ENCODE results near the gene MYH4.

The MYH4 gene

GRCh38 chr17:10469459-10469858 lies at the start of gene MYH4:
Gene MYH4 (minus strand): TSS chr17:10469559. CDS start chr17:10466745, 2,814 bp downstream.
- DNase-seq (ENCODE audit: low spot score), result no peak

- no peak for DNase-seq (ENCODE audit: low spot score)
Measured at GRCh38 chr17:10518271-10519037, 49.1 kb upstream of the MYH4 start, which contains the start of gene MYH1. Gene MYH1 (minus strand): TSS chr17:10518542. CDS start chr17:10516642, 1,900 bp downstream.

- no peak for DNase-seq (ENCODE audit: low spot score)
Measured at GRCh38 chr17:10516638-10517037, 47.3 kb upstream of the MYH4 start.

GRCh38 chr17:10516065-10516464 lies 46.7 kb upstream of the MYH4 start:
- DNase-seq (ENCODE audit: low spot score), result no peak

- DNase-seq (ENCODE audit: low spot score), result no peak
Measured at GRCh38 chr17:10513299-10514067, 44.1 kb upstream of the MYH4 start.

- no peak for DNase-seq (ENCODE audit: low spot score)
Measured at GRCh38 chr17:10512856-10513255, 43.5 kb upstream of the MYH4 start.

GRCh38 chr17:10499950-10500349 lies 30.6 kb upstream of the MYH4 start:
- DNase-seq (ENCODE audit: low spot score), result no peak

GRCh38 chr17:10492004-10492403 lies 22.6 kb upstream of the MYH4 start:
- no peak for DNase-seq (ENCODE audit: low spot score)

- no peak for DNase-seq (ENCODE audit: low spot score)
Measured at GRCh38 chr17:10482252-10482651, 12.9 kb upstream of the MYH4 start.

- DNase-seq (ENCODE audit: low spot score), result no peak
Measured at GRCh38 chr17:10477701-10478100, 8.3 kb upstream of the MYH4 start.

- no peak for DNase-seq (ENCODE audit: low spot score)
Measured at GRCh38 chr17:10474536-10474935, 5.2 kb upstream of the MYH4 start.

- no peak for DNase-seq (ENCODE audit: low spot score)
Measured at GRCh38 chr17:10471858-10472257, 2.5 kb upstream of the MYH4 start.

GRCh38 chr17:10463402-10463801 lies 6.0 kb downstream of the MYH4 start:
- no peak for DNase-seq (ENCODE audit: low spot score)

- no peak for DNase-seq (ENCODE audit: low spot score)
Measured at GRCh38 chr17:10460062-10460461, 9.3 kb downstream of the MYH4 start.

GRCh38 chr17:10458701-10459100 lies 10.7 kb downstream of the MYH4 start:
- no peak for DNase-seq (ENCODE audit: low spot score)

GRCh38 chr17:10457952-10458351 lies 11.4 kb downstream of the MYH4 start:
- DNase-seq (ENCODE audit: low spot score), result no peak

- peak; percentile 59 for DNase-seq (ENCODE audit: low spot score)
Measured at GRCh38 chr17:10447026-10447931, 22.1 kb downstream of the MYH4 start.

GRCh38 chr17:10439816-10440215 lies 29.5 kb downstream of the MYH4 start:
- DNase-seq (ENCODE audit: low spot score), result no peak

GRCh38 chr17:10435096-10435495 lies 34.3 kb downstream of the MYH4 start:
- peak; percentile 34 for DNase-seq (ENCODE audit: low spot score)

GRCh38 chr17:10429421-10430045 lies 39.8 kb downstream of the MYH4 start:
- peak; percentile 70 for DNase-seq (ENCODE audit: low spot score)

- no peak for DNase-seq (ENCODE audit: low spot score)
Measured at GRCh38 chr17:10428781-10429180, 40.6 kb downstream of the MYH4 start.
